GM12892 (cell line): Measurements from ENCODE around the gene ADGRL1.
"Not testable (repeated sequence)": the region's sequence is repeated elsewhere in the genome, so short reads cannot be mapped to it uniquely, and the experiment has no call there.

Experiments used
- DNase-seq: peaks from one replicate; pipeline ENCODE4 v3.0.0; 2011; ENCODE audit not compliant: insufficient read length
- FAIRE-seq: peaks from 2 replicates; lab custom pipeline; 2011; peaks lifted over from hg19 to GRCh38; lab: Jason Lieb, UNC
- POLR2A ChIP-seq: IDR thresholded peaks from 2 replicates; pipeline ENCODE4 v1.6.1; 2011; ENCODE audit warnings: low read depth, low read length, control low read depth
- POLR2AphosphoS5 ChIP-seq: IDR thresholded peaks from 2 replicates; pipeline ENCODE4 v1.6.1; 2011; ENCODE audit warnings: low read depth, low read length, control low read depth
- TAF1 ChIP-seq: IDR thresholded peaks from 2 replicates; pipeline ENCODE4 v1.6.1; 2011; ENCODE audit warnings: low read depth, mild to moderate bottlenecking, control low read depth, low read length, borderline replicate concordance

The ADGRL1 gene

DNA sequence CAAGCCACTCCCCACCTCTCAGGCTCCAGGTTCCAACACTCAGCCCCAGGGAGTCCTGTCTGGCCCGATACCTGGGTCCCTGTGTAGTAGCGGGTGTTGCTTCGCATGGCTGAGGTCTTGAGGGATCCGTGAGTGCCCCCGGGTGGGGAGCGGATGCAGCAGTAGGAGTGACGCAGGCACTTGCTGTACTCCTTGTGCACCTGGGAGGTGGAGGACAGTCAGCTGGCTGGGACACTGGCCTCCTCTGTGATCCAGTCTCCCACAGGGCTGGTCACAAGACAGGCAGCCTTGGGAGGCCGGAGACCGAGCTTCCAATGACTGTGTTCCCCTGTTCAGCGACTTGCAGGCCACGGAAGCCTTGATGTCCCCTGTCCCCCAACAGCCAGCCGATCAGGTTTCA, 53.3 kb downstream of the ADGRL1 start:
- no peak for FAIRE-seq
- TF ChIP-seq POLR2AphosphoS5 = no peak
- no peak for TF ChIP-seq TAF1
- TF ChIP-seq POLR2A = no peak
- no peak for DNase-seq

GRCh38 chr19:14150770-14151661, 55.0 kb downstream of the ADGRL1 start:
- TF ChIP-seq TAF1 (no peak), POLR2A (no peak), POLR2AphosphoS5 (no peak)
- no peak for DNase-seq
- FAIRE-seq = no peak

GRCh38 chr19:14150041-14150769, 55.8 kb downstream of the ADGRL1 start:
- DNase-seq (peak; percentile 44), FAIRE-seq (no peak)

GRCh38 chr19:14149509-14149994, 56.4 kb downstream of the ADGRL1 start:
- peak; percentile 68 for DNase-seq
- no peak for FAIRE-seq
- TF ChIP-seq POLR2AphosphoS5 (no peak), POLR2A (no peak), TAF1 (no peak)

More at GRCh38 chr19:14150041-14150769, 55.8 kb downstream of the ADGRL1 start:
- TF ChIP-seq POLR2A (no peak), TAF1 (no peak), POLR2AphosphoS5 (no peak)

DNA sequence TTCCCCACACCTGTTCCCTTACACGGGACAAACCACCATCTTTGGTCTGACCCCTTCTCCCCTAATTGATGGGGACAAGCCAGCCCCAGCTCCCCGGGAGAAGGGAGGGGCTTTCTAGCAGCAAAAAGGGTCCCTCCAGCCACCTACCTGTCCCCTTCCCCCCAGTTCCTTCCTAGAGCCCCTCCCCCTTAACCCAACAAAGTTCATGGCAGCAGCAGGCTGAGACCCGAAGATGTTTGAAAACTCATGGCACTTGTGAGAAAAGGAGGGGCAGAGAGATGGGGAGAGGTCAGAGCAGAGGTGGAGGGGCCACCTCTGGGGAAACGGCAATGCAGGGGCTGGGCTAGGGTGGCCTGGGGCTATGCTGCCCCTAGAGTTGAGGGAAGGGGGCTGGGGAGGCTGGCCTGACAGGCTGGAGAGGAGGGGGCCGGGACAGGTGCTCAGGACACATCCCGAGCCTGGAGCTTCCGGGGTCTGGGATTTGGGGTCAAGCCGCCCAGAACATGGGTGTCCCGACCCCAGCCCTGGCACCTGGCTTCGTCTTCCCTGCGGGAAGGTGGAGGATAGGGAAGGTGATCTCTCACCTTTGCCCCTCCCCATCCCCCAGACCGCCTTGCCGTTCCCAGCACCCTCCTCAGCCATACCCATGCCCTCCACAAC, 57.1 kb downstream of the ADGRL1 start:
- TF ChIP-seq TAF1 (no peak), POLR2AphosphoS5 (no peak), POLR2A (no peak)
- FAIRE-seq = peak; percentile 75
- peak; percentile 21 for DNase-seq

- peak; percentile 65 for DNase-seq
- TF ChIP-seq POLR2AphosphoS5 = no peak
- no peak for TF ChIP-seq TAF1
- TF ChIP-seq POLR2A = no peak
- FAIRE-seq = no peak
These were observed 58.0 kb downstream of the ADGRL1 start for GRCh38 chr19:14147797-14148605.

DNA sequence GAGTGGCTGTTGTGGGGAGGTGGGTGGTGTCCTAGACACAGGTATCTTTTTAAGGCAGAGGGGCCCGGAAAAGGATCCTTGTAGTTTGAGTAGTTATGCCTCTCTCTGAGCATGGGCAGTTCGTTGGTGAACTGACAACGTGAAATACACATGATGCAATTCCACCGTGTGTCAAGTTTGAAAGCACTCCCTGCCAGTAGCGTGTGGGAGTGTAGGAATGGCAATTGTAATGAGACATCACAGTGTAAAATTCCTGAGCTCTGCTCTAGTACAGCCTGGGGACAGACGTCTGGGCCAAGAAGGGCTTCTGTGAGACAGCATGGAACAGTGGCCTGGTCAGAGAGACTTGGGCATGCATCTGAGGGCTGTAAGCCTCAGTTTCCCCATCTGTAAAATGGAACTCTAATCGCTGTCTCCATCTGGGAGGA, 59.2 kb downstream of the ADGRL1 start:
- FAIRE-seq (no peak), DNase-seq (no peak)
- no peak for TF ChIP-seq TAF1
- TF ChIP-seq POLR2AphosphoS5 = no peak
- TF ChIP-seq POLR2A = no peak

- DNase-seq, FAIRE-seq: not testable (repeated sequence)
These were observed 59.8 kb downstream of the ADGRL1 start for GRCh38 chr19:14146169-14146568.

DNA sequence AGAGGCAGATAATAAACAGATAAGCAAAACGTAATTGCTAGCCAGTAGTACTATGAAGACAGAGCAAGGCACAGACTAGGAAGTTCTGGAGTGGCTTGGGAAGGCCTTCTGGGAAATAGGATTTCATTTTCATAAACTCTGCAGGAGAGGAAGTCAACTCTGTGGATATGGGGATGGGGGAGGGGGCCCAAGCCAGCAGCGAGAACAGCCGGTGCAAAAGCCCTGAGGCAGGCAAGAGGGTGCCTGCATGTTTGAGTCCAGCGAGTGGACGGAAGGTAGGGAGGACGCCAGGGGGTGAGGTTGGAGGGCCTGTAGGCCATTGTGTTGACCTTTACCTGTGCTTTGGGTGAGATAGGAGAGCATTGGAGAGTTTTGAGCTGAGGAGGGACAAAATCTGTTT, 60.6 kb downstream of the ADGRL1 start:
- DNase-seq = no peak
- no peak for FAIRE-seq
- no peak for TF ChIP-seq POLR2A
- no peak for TF ChIP-seq TAF1
- no peak for TF ChIP-seq POLR2AphosphoS5

DNA sequence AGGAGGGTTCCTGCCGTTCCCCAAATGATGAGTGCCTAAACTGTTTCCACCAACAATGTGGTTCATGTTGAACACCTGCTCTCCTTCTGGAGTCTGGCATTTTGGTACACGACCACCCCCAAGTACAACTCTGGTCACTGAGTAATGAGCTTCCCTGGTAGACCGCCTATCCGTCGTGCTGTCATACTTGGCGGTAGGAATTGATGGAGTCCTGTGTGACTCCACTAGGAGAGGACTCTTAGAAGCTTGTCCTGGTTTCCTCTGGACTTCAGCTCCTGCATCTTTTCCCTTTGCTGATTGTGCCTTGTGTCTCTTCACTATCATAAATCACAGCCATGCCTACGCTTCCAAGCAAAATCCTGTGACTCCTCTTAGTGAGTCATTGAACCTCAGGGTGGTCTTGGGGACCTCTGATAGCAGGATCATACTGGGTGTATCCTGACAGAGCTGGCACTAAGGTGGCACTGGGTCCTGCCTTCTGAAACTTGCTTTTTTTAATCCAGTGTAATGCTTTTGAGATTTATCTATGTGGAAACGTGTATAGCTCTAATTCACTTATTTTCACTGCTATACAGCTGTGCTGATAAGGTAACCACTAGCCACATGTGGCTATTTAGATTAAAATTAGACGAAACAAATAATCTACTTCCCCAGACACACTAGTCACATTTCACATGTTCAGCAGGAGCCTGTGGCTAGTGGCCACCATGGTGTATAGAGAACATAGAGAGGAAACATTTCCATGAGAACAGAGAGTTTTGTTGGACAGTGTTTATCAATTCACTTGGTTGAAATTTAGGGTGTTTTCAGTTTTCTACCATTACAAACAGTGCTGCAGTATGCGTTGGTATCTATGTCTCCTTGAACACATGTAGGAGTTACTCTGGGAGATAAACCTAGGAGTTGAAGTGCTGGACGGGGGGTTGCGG, 63.4 kb downstream of the ADGRL1 start:
- no peak for DNase-seq
- no peak for FAIRE-seq

More for the DNA sequence above, 63.4 kb downstream of the ADGRL1 start:
- no peak for TF ChIP-seq POLR2A
- TF ChIP-seq POLR2AphosphoS5 = no peak
- no peak for TF ChIP-seq TAF1
